Skin epidermis (tissue), 12 donors: ENCODE measurements around the gene TMEM212.

Experiments
- H3K27ac ChIP-seq, 21 experiments: fragments of 200-600 bp; sonication (generic) in 11 of 21; one replicate each; pipeline ENCODE4 v1.5.0; 2020; ENCODE audit warnings: mild to moderate bottlenecking in 3 of 21, inconsistent platforms in 2 of 21, moderate library complexity in 2 of 21
- H3K4me3 ChIP-seq, 7 experiments: fragments of 200-600 bp; sonication (generic) in 2 of 7; one replicate each; pipeline ENCODE4 v1.5.0; 2020; ENCODE audit warnings: inconsistent platforms in 2 of 7, mild to moderate bottlenecking in 2 of 7, moderate library complexity in 1 of 7

TMEM212 gene

GRCh38 chr3:171842864-171843518 lies at the start of gene TMEM212:
TMEM212 (plus strand) TSS chr3:171843349; CDS start chr3:171843384, 35 bp downstream.
- Histone ChIP-seq H3K27ac (peak within 1 kb of the TSS in 2 of 21 experiments; percentile 13 to 25), H3K4me3 (no peak within 1 kb of the TSS)

- peak overlapping the region in 13 of 21 experiments; percentile 10 to 74 (median 30) for H3K27ac ChIP-seq
- no peak overlapping the region for H3K4me3 ChIP-seq
Observed at GRCh38 chr3:171796625-171797264, 46.4 kb upstream of the TMEM212 start.

- Histone ChIP-seq H3K4me3 (no peak overlapping the region), H3K27ac (peak overlapping the region in 10 of 21 experiments; percentile 11 to 74 (median 36))
Observed at GRCh38 chr3:171797265-171797679, 45.9 kb upstream of the TMEM212 start.

- Histone ChIP-seq H3K4me3 (no peak overlapping the region), H3K27ac (peak overlapping the region in 10 of 21 experiments; percentile 11 to 62 (median 30))
Observed at GRCh38 chr3:171797873-171798272, 45.3 kb upstream of the TMEM212 start.

- Histone ChIP-seq H3K27ac (peak overlapping the region in 1 of 21 experiments; percentile 29), H3K4me3 (no peak overlapping the region)
Observed at GRCh38 chr3:171799501-171799900, 43.6 kb upstream of the TMEM212 start.

- Histone ChIP-seq H3K27ac (peak overlapping the region in 19 of 21 experiments; percentile 31 to 82 (median 68)), H3K4me3 (no peak overlapping the region)
Observed at GRCh38 chr3:171801738-171802589, 41.2 kb upstream of the TMEM212 start.

- Histone ChIP-seq H3K27ac (peak overlapping the region in 19 of 21 experiments; percentile 1 to 82 (median 57)), H3K4me3 (no peak overlapping the region)
Observed at GRCh38 chr3:171802590-171802956, 40.6 kb upstream of the TMEM212 start.

- Histone ChIP-seq H3K27ac (peak overlapping the region in 16 of 21 experiments; percentile 1 to 82 (median 66)), H3K4me3 (no peak overlapping the region)
Observed at GRCh38 chr3:171803044-171803443, 40.1 kb upstream of the TMEM212 start.

- H3K4me3 ChIP-seq, result no peak overlapping the region
- peak overlapping the region in 18 of 21 experiments; percentile 8 to 82 (median 62) for H3K27ac ChIP-seq
Observed at GRCh38 chr3:171804618-171805389, 38.3 kb upstream of the TMEM212 start.

GRCh38 chr3:171805687-171806086 lies 37.5 kb upstream of the TMEM212 start:
- no peak overlapping the region for H3K4me3 ChIP-seq
- H3K27ac ChIP-seq, result peak overlapping the region in 18 of 21 experiments; percentile 8 to 82 (median 62)

- no peak overlapping the region for H3K4me3 ChIP-seq
Observed at GRCh38 chr3:171806200-171807128, 36.7 kb upstream of the TMEM212 start.

GRCh38 chr3:171807129-171807675 lies 35.9 kb upstream of the TMEM212 start:
- Histone ChIP-seq H3K27ac (peak overlapping the region in 18 of 21 experiments; percentile 26 to 82 (median 63)), H3K4me3 (no peak overlapping the region)

More at GRCh38 chr3:171806200-171807128, 36.7 kb upstream of the TMEM212 start:
- H3K27ac ChIP-seq, result peak overlapping the region in 19 of 21 experiments; percentile 26 to 82 (median 63)

- Histone ChIP-seq H3K27ac (no peak overlapping the region), H3K4me3 (no peak overlapping the region)
Observed at GRCh38 chr3:171807806-171808205, 35.3 kb upstream of the TMEM212 start.

GRCh38 chr3:171809611-171809860 lies 33.6 kb upstream of the TMEM212 start:
- H3K27ac ChIP-seq, result peak overlapping the region; percentile 55 to 96 (median 91)
- H3K4me3 ChIP-seq, result peak overlapping the region; percentile 55 to 66 (median 60)

GRCh38 chr3:171809861-171810628 lies 33.1 kb upstream of the TMEM212 start, which contains the start of gene PLD1:
PLD1 (minus strand) TSS chr3:171810483; CDS start chr3:171738051, 72,432 bp downstream.
- peak within 1 kb of the TSS; percentile 55 to 96 (median 91) for H3K27ac ChIP-seq
- H3K4me3 ChIP-seq, result peak within 1 kb of the TSS; percentile 55 to 66 (median 60)

GRCh38 chr3:171810629-171811294 lies 32.4 kb upstream of the TMEM212 start:
- Histone ChIP-seq H3K27ac (peak overlapping the region; percentile 55 to 96 (median 91)), H3K4me3 (peak overlapping the region; percentile 55 to 66 (median 60))
